ENCODE results near the gene TIGAR.
A peak's percentile ranks its signal among the peaks of the same experiment; 100 is the strongest.

DNA sequence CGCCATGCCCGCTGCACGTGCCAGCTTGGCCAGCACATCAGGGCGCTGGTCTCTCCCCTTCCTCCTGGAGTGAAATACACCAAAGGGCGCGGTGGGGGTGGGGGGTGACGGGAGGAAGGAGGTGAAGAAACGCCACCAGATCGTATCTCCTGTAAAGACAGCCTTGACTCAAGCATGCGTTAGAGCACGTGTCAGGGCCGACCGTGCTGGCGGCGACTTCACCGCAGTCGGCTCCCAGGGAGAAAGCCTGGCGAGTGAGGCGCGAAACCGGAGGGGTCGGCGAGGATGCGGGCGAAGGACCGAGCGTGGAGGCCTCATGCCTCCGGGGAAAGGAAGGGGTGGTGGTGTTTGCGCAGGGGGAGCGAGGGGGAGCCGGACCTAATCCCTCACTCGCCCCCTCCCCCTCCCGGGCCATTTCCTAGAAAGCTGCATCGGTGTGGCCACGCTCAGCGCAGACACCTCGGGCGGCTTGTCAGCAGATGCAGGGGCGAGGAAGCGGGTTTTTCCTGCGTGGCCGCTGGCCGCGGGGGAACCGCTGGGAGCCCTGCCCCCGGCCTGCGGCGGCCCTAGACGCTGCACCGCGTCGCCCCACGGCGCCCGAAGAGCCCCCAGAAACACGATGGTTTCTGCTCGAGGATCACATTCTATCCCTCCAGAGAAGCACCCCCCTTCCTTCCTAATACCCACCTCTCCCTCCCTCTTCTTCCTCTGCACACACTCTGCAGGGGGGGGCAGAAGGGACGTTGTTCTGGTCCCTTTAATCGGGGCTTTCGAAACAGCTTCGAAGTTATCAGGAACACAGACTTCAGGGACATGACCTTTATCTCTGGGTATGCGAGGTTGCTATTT lies 48.4 kb upstream of the TIGAR start:
- TF ChIP-seq CREB1 (IDR thresholded peaks at IDR 0.05), result no peak
- TF ChIP-seq JUND (IDR thresholded peaks at IDR 0.05; ENCODE audit: low read length), result no peak
- no peak for TF ChIP-seq CTBP2 (IDR thresholded peaks at IDR 0.05; ENCODE audit: borderline replicate concordance, insufficient read depth, insufficient read length, low read length)
- TF ChIP-seq BRCA1 (IDR thresholded peaks at IDR 0.05; ENCODE audit: low read depth, low read length), result no peak
- no peak; the same call in 1 of the 2 replicates for TF ChIP-seq RFX5 (IDR thresholded peaks at IDR 0.05; ENCODE audit: borderline replicate concordance, low read depth, low read length)
- peak; percentile 10 for TF ChIP-seq EZH2 (IDR thresholded peaks at IDR 0.05; ENCODE audit: low read depth, low read length, severe bottlenecking)
- no peak for TF ChIP-seq RBBP5 (IDR thresholded peaks at IDR 0.05; ENCODE audit: borderline replicate concordance, low read depth, low read length)
- TF ChIP-seq POLR2A (IDR thresholded peaks at IDR 0.05; ENCODE audit: control extremely low read depth in 1 of 2, low read depth in 2 of 2, low read length in 2 of 2), result peak in 1 of 2 experiments; percentile 40; a peak in 1 of 3 replicates
- TF ChIP-seq, protein P1, sequence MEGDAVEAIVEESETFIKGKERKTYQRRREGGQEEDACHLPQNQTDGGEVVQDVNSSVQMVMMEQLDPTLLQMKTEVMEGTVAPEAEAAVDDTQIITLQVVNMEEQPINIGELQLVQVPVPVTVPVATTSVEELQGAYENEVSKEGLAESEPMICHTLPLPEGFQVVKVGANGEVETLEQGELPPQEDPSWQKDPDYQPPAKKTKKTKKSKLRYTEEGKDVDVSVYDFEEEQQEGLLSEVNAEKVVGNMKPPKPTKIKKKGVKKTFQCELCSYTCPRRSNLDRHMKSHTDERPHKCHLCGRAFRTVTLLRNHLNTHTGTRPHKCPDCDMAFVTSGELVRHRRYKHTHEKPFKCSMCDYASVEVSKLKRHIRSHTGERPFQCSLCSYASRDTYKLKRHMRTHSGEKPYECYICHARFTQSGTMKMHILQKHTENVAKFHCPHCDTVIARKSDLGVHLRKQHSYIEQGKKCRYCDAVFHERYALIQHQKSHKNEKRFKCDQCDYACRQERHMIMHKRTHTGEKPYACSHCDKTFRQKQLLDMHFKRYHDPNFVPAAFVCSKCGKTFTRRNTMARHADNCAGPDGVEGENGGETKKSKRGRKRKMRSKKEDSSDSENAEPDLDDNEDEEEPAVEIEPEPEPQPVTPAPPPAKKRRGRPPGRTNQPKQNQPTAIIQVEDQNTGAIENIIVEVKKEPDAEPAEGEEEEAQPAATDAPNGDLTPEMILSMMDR (IDR thresholded peaks at IDR 0.05; ENCODE audit: control extremely low read depth in 1 of 3, insufficient read depth in 1 of 3, low read depth in 1 of 3, low read length in 3 of 3), result no peak
- no peak for TF ChIP-seq BACH1 (IDR thresholded peaks at IDR 0.05; ENCODE audit: low read length)
- TF ChIP-seq BCL11A (IDR thresholded peaks at IDR 0.05; ENCODE audit: low read depth in 2 of 2, low read length in 2 of 2), result no peak
